ENCODE results near the gene HOMER1. TPM values are rescaled to one million over a fixed set of nuclear protein-coding genes. Genes with fewer than 3 reads are reported as not detected.

HOMER1 gene
- total and polyA plus RNA-seq, 2 of the 4 experiments (the other 2 are of a cell fraction), result 1.9 to 6.8 TPM

DNA sequence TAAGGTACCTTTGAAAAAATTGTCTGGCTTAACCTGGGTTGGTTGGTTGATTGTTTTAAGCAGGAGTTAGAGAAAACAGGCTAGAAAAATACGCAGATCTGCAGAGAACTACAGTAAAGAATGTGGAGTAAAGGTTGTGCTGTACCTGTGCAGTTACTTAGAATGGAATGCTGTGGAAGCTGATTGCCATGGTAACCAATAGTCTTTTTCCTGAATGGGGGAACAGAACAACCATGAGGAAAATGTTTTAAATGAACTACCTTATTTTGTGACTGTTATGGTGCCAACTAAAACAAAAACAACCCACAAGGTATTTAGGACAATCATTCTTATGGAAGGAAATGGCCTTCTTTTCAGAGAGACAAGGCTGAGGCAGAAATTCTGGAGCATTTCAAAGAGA is 4.8 kb upstream of the HOMER1 start:
- no peak overlapping the region for H3K18ac ChIP-seq (ENCODE audit: low read depth, low read length)
- in situ Hi-C loops (cut with MboI; ENCODE audit: low sequenced_read_pairs) (no loop called here), intact Hi-C loops (cut with micrococcal nuclease) (no loop called here), dilution Hi-C loops (cut with HindIII; ENCODE audit: low sequenced_read_pairs, unreplicated experiment) (no loop called here)
- no TSS peak for BruUV-seq (replicated peaks)
- no peak overlapping the region for H3K4me3 ChIP-seq (ENCODE audit: insufficient read depth, low read depth, low read length)
- no peak overlapping the region for H3K27ac ChIP-seq (ENCODE audit: insufficient read depth, low read length)
- ChIA-PET CTCF (interaction anchor here (1.0 kb wide), 1 partner anchor 494 kb away, joined by 3 read pairs; no protein-coding TSS in a partner anchor), POLR2A (ENCODE audit: unreplicated experiment) (no interaction called here)
- no peak overlapping the region for H4K8ac ChIP-seq (ENCODE audit: low read depth in 2 of 2, low read length in 2 of 2)
- H2AK5ac ChIP-seq (ENCODE audit: low read depth, low read length), result no peak overlapping the region
- no peak overlapping the region for H2BK20ac ChIP-seq (ENCODE audit: low read depth, low read length)
- H4K5ac ChIP-seq (ENCODE audit: low read depth, low read length), result no peak overlapping the region
- TF ChIP-seq, protein P1, sequence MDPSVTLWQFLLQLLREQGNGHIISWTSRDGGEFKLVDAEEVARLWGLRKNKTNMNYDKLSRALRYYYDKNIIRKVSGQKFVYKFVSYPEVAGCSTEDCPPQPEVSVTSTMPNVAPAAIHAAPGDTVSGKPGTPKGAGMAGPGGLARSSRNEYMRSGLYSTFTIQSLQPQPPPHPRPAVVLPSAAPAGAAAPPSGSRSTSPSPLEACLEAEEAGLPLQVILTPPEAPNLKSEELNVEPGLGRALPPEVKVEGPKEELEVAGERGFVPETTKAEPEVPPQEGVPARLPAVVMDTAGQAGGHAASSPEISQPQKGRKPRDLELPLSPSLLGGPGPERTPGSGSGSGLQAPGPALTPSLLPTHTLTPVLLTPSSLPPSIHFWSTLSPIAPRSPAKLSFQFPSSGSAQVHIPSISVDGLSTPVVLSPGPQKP (IDR thresholded peaks at IDR 0.05; ENCODE audit: borderline replicate concordance, low read depth, low read length), result no peak
- TF ChIP-seq CEBPB (IDR thresholded peaks at IDR 0.05; ENCODE audit: low read depth, low read length) (no peak), RCOR1 (IDR thresholded peaks at IDR 0.05; ENCODE audit: insufficient replicate concordance, low read length) (no peak), CHD1 (IDR thresholded peaks at IDR 0.05; ENCODE audit: low read depth, low read length) (no peak), POLR2A (IDR thresholded peaks at IDR 0.05; ENCODE audit: low read depth, low read length) (no peak)
- H3K23ac ChIP-seq (ENCODE audit: low read depth, low read length), result no peak overlapping the region
- no peak for ATAC-seq (ENCODE audit: low read depth)
- no peak overlapping the region for H4K91ac ChIP-seq (ENCODE audit: insufficient read depth, low read depth, low read length)
- H3K4me2 ChIP-seq (ENCODE audit: low read depth, low read length), result no peak overlapping the region
- H3K4me1 ChIP-seq (ENCODE audit: control insufficient read depth, insufficient read depth, low read length), result no peaks in the 10 kb centered on the region
- H2BK15ac ChIP-seq (ENCODE audit: low read depth, low read length), result no peak overlapping the region
- DNase-seq, result no peak
- H3K9me1 ChIP-seq (ENCODE audit: insufficient read depth, low read length), result no peaks in the 10 kb centered on the region
- no peaks in the 10 kb centered on the region for H3K9me3 ChIP-seq (ENCODE audit: control insufficient read depth, insufficient read depth, low read length)
- H2AK9ac ChIP-seq (replicated peaks; ENCODE audit: low read depth, low read length, poor library complexity), result no peak overlapping the region
- no peaks in the 10 kb centered on the region for H3K79me1 ChIP-seq (ENCODE audit: low read depth in 1 of 2, low read length in 2 of 2)
- H3K14ac ChIP-seq (replicated peaks; ENCODE audit: low read depth, low read length), result no peak overlapping the region
- H2AFZ ChIP-seq (replicated peaks; ENCODE audit: low read length, poor library complexity), result no peak overlapping the region
- H3K36me3 ChIP-seq (ENCODE audit: control insufficient read depth, insufficient read depth, low read length), result no peaks in the 10 kb centered on the region
- no peaks in the 10 kb centered on the region for H3K27me3 ChIP-seq (ENCODE audit: control insufficient read depth, insufficient read depth, low read length)
- no peak overlapping the region for H2BK120ac ChIP-seq (ENCODE audit: low read depth, low read length)
- H3K4ac ChIP-seq (ENCODE audit: low read depth, low read length), result no peak overlapping the region
- WGBS, 2 experiments (ENCODE audit: extremely low coverage in 2 of 2, insufficient read length in 1 of 2), result 100% methylated on average over 1 of the region's 1 CpG; no CpG with 5 or more reads in 1 of the 2 experiments
- no peak overlapping the region for H3K9ac ChIP-seq (ENCODE audit: low read depth, low read length)
- H2BK5ac ChIP-seq (ENCODE audit: low read depth, low read length, poor library complexity, severe bottlenecking), result no peak overlapping the region
- no peak overlapping the region for H3K56ac ChIP-seq (ENCODE audit: extremely low read depth, insufficient read depth, low read length)
- no peaks in the 10 kb centered on the region for H4K20me1 ChIP-seq (ENCODE audit: insufficient read depth, low read length)
